ENCODE data around the gene C1QTNF6. TPM values are rescaled to one million over a fixed set of nuclear protein-coding genes. Genes with fewer than 3 reads are reported as not detected.

Gene C1QTNF6
- total and polyA plus RNA-seq, 10 donors, result 5.3 to 10.3 (median 7.6) TPM

DNA sequence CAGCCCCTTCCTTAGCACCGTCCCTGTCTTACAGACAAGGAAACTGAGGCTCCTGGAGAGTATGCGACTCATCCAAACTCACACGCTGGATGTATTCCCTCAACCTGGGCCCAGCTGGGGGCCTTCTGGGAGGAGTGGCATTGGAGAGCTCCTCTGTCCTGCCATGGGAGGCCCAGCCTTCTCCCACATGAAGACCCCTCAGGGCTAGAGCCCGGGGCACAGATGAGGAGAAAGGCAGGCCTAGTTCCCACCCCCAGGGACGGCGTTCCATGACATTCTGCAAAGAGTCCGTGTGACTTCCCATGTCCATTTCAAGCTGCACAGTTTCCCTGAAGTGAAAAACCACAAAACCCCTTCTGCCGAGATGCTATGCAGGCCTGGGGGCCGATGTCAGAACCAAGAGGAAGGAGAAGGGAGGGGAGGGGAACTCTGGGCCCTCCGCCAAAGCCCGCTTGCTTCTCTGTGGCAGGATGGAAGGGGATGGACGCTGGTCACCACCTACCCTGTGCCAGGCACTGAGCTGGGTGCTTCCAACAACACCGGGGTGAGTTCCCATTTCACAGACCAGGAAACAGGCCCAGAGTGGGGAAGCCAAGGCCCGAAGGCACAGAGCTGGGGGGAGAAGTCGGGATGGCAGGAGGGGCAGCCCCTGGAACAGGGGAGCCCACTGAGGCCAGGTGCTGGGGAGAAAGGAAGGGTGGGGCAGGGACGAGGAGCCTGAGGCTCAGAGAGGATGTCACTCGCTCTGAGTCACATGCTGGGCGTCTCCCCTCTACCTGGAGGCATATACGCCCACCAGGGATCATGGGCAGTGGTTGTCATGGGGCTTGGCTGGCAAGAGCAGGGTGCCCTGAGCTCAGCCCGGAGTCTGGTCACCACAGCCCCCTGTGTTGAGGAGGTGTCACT, 40.3 kb upstream of the C1QTNF6 start:
- Histone ChIP-seq H3K4me3 (peak overlapping the region in 2 of 8 donors; percentile 9 to 52), H3K36me3 (peaks cover 0 to 90% (median 51%) of the 10 kb centered on the region in 6 donors), H3K4me1 (peaks cover 38 to 94% (median 88%) of the 10 kb centered on the region in 6 donors), H3K27me3 (replicated peaks in 1 of 7) (no peaks in the 10 kb centered on the region), H3K9me3 (no peaks in the 10 kb centered on the region), H3K27ac (peak overlapping the region; percentile 85 to 99 (median 94))
- TF ChIP-seq POLR2A (IDR thresholded peaks at IDR 0.05) (no peak), POLR2AphosphoS5 (IDR thresholded peaks at IDR 0.05) (peak; percentile 47 to 77 (median 47))
- intact Hi-C loops (cut with DNase I; ENCODE audit: low total_unique reads), result no loop called here
- DNase-seq, result peak; percentile 88
- WGBS, 5 donors, result 25 to 37% (median 31%) methylated on average over 20 of the region's 20 CpGs

GRCh38 chr22:37226514-37226913, 38.5 kb upstream of the C1QTNF6 start:
- TF ChIP-seq POLR2AphosphoS5 (IDR thresholded peaks at IDR 0.05) (peak in 2 of 3 donors; percentile 16 to 67), POLR2A (IDR thresholded peaks at IDR 0.05) (no peak)
- Histone ChIP-seq H3K4me3 (no peak overlapping the region), H3K27ac (peak overlapping the region in 6 of 8 donors; percentile 47 to 95 (median 92)), H3K9me3 (no peaks in the 10 kb centered on the region), H3K27me3 (replicated peaks in 1 of 7) (no peaks in the 10 kb centered on the region), H3K36me3 (peaks cover 0 to 72% (median 35%) of the 10 kb centered on the region in 6 donors), H3K4me1 (peaks cover 46 to 94% (median 88%) of the 10 kb centered on the region in 6 donors)
- intact Hi-C loops (cut with DNase I; ENCODE audit: low total_unique reads), result no loop called here
- 84 to 92% (median 90%) methylated on average over 8 to 14 of the region's 14 CpGs for WGBS, 5 donors
- DNase-seq, result no peak

GRCh38 chr22:37226087-37226486, 38.0 kb upstream of the C1QTNF6 start:
- Histone ChIP-seq H3K4me3 (no peak overlapping the region), H3K36me3 (peaks cover 0 to 68% (median 31%) of the 10 kb centered on the region in 6 donors), H3K27me3 (replicated peaks in 1 of 7) (no peaks in the 10 kb centered on the region), H3K27ac (peak overlapping the region in 6 of 8 donors; percentile 90 to 95 (median 92)), H3K4me1 (peaks cover 46 to 94% (median 88%) of the 10 kb centered on the region in 6 donors), H3K9me3 (no peaks in the 10 kb centered on the region)
- TF ChIP-seq POLR2AphosphoS5 (IDR thresholded peaks at IDR 0.05), result peak in 2 of 3 donors; percentile 4 to 5
- TF ChIP-seq POLR2A (IDR thresholded peaks at IDR 0.05), result no peak
- TF ChIP-seq, protein P1, sequence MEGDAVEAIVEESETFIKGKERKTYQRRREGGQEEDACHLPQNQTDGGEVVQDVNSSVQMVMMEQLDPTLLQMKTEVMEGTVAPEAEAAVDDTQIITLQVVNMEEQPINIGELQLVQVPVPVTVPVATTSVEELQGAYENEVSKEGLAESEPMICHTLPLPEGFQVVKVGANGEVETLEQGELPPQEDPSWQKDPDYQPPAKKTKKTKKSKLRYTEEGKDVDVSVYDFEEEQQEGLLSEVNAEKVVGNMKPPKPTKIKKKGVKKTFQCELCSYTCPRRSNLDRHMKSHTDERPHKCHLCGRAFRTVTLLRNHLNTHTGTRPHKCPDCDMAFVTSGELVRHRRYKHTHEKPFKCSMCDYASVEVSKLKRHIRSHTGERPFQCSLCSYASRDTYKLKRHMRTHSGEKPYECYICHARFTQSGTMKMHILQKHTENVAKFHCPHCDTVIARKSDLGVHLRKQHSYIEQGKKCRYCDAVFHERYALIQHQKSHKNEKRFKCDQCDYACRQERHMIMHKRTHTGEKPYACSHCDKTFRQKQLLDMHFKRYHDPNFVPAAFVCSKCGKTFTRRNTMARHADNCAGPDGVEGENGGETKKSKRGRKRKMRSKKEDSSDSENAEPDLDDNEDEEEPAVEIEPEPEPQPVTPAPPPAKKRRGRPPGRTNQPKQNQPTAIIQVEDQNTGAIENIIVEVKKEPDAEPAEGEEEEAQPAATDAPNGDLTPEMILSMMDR (IDR thresholded peaks at IDR 0.05 in 8 of 11, conservative IDR thresholded peaks at IDR 0.05 in 3 of 11), result no peak
- intact Hi-C loops (cut with DNase I; ENCODE audit: low total_unique reads), result no loop called here
- no peak for DNase-seq
- WGBS, 5 donors, result 70 to 94% (median 90%) methylated on average over 2 to 4 of the region's 4 CpGs

DNA sequence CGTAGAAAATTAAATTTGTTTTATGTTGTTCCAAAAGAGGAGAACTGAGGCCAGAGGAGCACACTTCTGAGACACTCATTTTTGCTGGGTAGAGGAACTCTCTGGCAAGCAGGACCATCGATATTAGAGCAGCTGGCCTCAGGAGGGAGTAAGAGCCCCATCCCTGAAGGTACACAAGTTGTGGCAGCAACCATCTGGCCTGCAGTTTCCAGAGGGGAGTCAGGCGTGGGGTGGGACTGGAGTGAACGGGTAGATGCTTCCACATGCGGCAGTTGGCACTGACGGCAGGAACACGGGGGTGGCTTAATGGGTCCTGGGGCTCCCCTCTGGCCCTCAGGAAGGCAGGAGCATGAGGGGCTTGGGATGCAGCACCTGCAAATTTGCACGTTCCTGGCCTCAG, 37.4 kb upstream of the C1QTNF6 start:
- TF ChIP-seq POLR2AphosphoS5 (IDR thresholded peaks at IDR 0.05), result peak in 1 of 3 donors; percentile 44
- TF ChIP-seq, protein P1 (IDR thresholded peaks at IDR 0.05 in 8 of 11, conservative IDR thresholded peaks at IDR 0.05 in 3 of 11), result peak in 2 of 11 experiments; percentile 22 to 34
- no peak for TF ChIP-seq POLR2A (IDR thresholded peaks at IDR 0.05)
- intact Hi-C loops (cut with DNase I; ENCODE audit: low total_unique reads), result no loop called here
- peak; percentile 82 for DNase-seq
- 62 to 76% (median 73%) methylated on average over 7 to 8 of the region's 8 CpGs for WGBS, 5 donors
- H3K9me3 ChIP-seq, result no peaks in the 10 kb centered on the region
- H3K4me3 ChIP-seq, result no peak overlapping the region
- H3K36me3 ChIP-seq, result peaks cover 0 to 62% (median 28%) of the 10 kb centered on the region in 6 donors
- H3K27me3 ChIP-seq (replicated peaks in 1 of 7), result no peaks in the 10 kb centered on the region
- peaks cover 46 to 94% (median 88%) of the 10 kb centered on the region in 6 donors for H3K4me1 ChIP-seq
- H3K27ac ChIP-seq, result peak overlapping the region in 7 of 8 donors; percentile 89 to 95 (median 92)

Data from spleen (tissue), 11 donors.